CD4-positive, alpha-beta T cell treated with Interleukin-17A for 4 hours (primary cell): ENCODE data around the gene MGAM2.

Experiments
- DNase-seq: peaks from one replicate; pipeline ENCODE4 v3.0.0-alpha.2; 2020; ENCODE audit warnings: mixed read lengths

The MGAM2 gene

GRCh38 chr7:142180426-142180825, 68.9 kb downstream of the MGAM2 start:
- no peak for DNase-seq

GRCh38 chr7:142181211-142181610, 69.7 kb downstream of the MGAM2 start:
- no peak for DNase-seq

GRCh38 chr7:142181966-142182365, 70.4 kb downstream of the MGAM2 start:
- DNase-seq: no peak

- DNase-seq: no peak
Measured at GRCh38 chr7:142185069-142185468, 73.6 kb downstream of the MGAM2 start.

GRCh38 chr7:142185801-142186200, 74.3 kb downstream of the MGAM2 start:
- DNase-seq: no peak

- no peak for DNase-seq
Measured at GRCh38 chr7:142188154-142188553, 76.6 kb downstream of the MGAM2 start.

GRCh38 chr7:142188846-142189245, 77.3 kb downstream of the MGAM2 start:
- no peak for DNase-seq

- DNase-seq: no peak
Measured at GRCh38 chr7:142194201-142194600, 82.7 kb downstream of the MGAM2 start.

GRCh38 chr7:142196066-142196840, 84.7 kb downstream of the MGAM2 start:
- no peak for DNase-seq

GRCh38 chr7:142200206-142200605, 88.7 kb downstream of the MGAM2 start:
- no peak for DNase-seq

- no peak for DNase-seq
Measured at GRCh38 chr7:142228537-142229104, 117.1 kb downstream of the MGAM2 start.

GRCh38 chr7:142231716-142232115, 120.2 kb downstream of the MGAM2 start:
- DNase-seq: no peak

- DNase-seq: no peak
Measured at GRCh38 chr7:142240546-142240945, 129.0 kb downstream of the MGAM2 start.

- DNase-seq: no peak
Measured at GRCh38 chr7:142243823-142244222, 132.3 kb downstream of the MGAM2 start.

GRCh38 chr7:142248166-142249160, 136.9 kb downstream of the MGAM2 start:
- no peak for DNase-seq

- DNase-seq: no peak
Measured at GRCh38 chr7:142249918-142250317, 138.4 kb downstream of the MGAM2 start.

- DNase-seq: no peak
Measured at GRCh38 chr7:142250705-142251104, 139.2 kb downstream of the MGAM2 start.

GRCh38 chr7:142257958-142258357, 146.4 kb downstream of the MGAM2 start, which contains the start of gene PRSS58:
Gene PRSS58, minus strand, starts transcription at chr7:142258058. Its CDS starts 351 bp downstream, at chr7:142257707.
- no peak for DNase-seq

- DNase-seq: no peak
Measured at GRCh38 chr7:142263598-142264380, 152.3 kb downstream of the MGAM2 start.
